Measurements from ENCODE around the gene ODC1. TPM values are rescaled to one million over a fixed set of nuclear protein-coding genes. Genes with fewer than 3 reads are reported as not detected.
"Not testable (repeated sequence)": the region's sequence is repeated elsewhere in the genome, so short reads cannot be mapped to it uniquely, and the experiment has no call there.

ODC1 gene
- 187 TPM for polyA plus RNA-seq (2012; ENCODE audit: insufficient read depth, insufficient read length)

DNA sequence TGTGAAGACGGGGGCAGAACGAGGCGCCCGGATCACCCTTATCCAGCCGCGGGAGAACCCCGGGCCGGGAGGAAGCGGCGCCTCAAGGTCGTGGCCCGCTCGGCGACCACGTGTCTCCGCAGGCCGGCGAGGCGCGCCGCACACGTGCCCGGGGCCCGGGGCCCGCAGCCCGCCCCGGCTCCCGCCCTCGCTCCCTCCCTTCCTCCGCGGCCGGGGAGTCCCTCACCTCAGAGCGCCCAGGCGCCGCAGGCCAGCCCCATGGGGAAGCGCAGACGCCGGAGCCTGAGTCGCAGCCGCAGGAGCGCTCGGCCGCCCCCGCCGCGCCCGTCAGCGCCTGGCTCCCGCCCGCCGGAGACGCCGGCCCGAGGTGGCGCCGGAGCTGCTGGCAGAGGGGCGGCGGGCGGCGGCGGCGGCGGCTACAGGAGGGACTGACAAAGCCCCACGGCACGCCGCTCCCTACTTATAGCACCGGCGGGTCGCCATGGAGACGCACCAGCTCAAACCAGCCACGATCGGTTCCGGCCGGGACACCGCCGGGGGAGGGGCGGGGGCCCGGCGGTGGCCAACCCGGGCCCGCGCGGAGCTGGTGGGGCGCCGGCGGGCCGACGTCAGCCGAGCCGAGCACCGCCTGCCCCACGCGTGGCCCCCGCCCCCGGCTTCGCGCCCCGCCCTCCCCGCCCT lies at the start of gene ODC1:
ODC1 (minus strand) TSS at position 433 of the 681 bp plus-strand sequence. CDS start 3,295 bp downstream, outside the sequence.
- peak within 1 kb of the TSS; percentile 91 for H3K4me3 ChIP-seq (ENCODE audit: low read length)
- peak; percentile 90 for DNase-seq (ENCODE audit: low read depth, low spot score)

DNA sequence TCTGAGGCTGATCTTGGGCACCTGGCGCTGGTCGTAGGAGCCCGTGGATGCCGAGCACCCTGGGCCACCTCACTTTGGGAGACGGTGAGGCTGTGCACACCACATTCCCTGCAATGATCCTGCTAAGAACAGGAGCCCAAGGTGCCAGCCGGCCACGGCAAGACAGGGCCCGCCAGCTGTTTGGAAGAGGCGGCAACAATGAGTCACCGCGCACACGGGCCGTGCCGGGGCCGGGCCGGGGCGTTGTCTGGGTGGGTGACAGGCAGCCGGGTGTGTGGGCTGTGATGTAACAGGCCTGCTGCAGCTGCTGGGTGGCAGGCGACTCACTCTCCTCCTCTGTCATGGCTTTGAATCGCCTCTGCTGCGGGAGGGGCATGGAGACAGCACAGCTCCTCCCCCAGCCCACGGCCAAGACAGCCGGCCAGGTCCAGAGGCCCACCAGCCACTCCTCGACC lies 49.7 kb upstream of the ODC1 start:
- DNase-seq (ENCODE audit: low read depth, low spot score) = no peak
- H3K4me3 ChIP-seq (ENCODE audit: low read length) = no peak overlapping the region

DNA sequence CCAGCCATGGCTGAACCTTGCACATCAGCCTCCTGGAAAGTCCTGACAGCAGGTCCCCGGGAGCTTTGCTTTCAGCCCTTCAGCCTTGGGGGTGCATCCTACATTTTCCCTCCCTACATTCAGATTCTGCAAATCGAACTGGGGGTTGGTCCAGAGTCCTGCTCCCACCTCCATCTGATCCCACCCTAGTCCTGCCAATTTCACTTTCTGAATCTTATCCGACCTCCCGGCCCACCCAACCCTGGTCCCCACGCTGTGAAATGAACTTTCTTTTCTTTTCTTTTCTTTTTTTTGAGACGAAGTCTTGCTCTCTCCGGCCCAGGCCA lies 47.8 kb upstream of the ODC1 start:
- H3K4me3 ChIP-seq (ENCODE audit: low read length) = no peak overlapping the region
- DNase-seq (ENCODE audit: low read depth, low spot score) = no peak

DNA sequence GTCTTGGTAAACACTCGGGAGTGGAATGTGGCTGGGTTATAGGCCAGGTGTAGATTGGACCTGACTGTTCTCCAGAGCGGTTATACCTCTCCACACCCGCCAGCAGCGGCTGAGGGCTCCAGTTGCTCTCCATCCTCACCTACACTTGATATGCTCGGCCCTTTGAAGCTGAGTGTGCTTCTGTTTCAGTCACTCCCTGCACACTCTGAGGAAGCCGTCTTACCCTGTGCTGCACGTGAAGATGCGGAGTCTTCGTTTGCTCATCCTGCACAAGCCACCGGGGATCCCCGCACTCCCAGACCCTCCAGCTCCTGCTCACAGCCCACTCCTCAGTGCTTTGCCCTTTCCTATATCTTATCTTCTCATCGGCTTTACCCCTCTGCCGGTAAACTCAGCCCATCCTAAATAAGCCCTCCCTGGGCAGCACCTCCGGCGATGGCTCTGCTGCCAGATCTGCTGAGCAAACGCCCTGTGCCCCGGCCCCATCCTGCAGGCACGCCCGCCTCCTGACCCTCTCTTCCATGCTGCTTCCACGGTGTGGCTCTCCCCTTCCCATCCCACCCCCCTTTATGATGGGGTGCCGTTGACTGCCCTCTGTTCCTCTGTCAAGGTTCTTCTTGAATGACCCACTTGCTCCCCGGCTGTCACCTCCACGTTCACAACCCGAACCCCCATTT lies 47.3 kb upstream of the ODC1 start:
- DNase-seq (ENCODE audit: low read depth, low spot score) = no peak

DNA sequence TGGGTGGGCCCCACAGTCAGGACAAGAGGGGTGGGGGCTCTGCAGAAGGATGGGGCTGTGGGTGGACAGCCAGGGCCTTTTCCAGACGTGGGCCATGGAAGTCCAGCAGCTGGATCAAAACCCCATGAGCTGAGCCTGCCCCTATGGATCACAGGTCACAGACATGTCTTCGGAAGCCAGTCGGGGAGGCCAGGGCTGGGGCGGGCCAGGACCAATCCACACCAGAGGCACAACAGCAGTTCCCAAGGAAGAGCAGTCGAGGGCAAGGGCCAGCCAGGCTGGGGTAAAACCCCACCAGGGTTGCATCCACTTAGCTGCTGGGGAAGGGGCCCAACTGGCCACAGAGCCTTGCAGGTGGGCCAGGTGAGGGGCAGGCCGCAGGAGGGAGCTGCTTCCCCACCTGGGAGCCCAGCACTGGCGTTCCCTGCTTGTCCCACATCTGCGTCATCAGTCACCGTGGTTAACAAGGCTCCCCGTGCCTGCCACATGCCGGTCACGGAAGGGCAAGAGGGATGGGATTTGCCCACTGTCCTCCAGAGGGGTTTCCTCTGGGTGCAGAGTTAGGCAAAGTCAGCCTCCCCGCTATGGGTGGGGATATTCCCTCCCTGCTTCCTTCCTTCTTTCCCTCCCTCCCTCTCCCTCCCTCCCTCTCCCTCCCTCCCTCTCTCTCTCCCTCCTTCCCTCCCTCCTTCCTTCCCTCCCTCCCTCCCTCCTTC lies 46.4 kb upstream of the ODC1 start:
- H3K4me3 ChIP-seq (ENCODE audit: low read length) = no peak overlapping the region
- DNase-seq (ENCODE audit: low read depth, low spot score) = no peak

More for the DNA sequence above, 47.3 kb upstream of the ODC1 start:
- no peak overlapping the region for H3K4me3 ChIP-seq (ENCODE audit: low read length)

DNA sequence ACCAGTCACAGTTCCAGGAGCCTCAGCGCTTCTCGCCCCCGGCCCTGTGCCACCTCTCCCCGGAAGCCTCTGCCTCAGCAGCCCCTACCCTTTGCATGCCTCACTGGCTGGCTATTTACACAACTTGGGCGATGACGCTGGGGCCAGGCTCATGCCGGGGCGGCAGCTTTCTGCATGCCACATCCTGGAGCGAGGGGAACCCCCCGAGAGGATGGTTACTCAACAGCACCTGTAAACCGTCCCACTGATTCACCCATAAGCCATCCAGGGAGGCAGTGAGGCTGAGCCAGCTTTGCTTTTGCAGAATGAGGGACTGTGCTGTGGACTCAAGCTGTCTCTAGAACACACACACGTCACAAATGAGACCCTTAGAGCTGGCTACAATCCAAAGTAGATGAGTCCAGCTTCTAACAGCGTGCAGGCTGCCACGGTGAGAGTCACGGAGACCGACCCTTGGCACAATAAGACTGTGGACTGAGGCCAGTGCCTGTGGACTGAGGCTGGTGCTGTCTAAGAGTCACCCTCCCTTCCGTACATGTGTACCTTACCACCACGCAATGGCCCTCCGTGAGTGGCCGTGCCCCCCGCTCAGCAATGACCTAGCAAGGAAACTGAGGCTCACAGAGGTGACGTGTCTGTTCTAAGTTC lies 45.6 kb upstream of the ODC1 start:
- peak; percentile 58 for DNase-seq (ENCODE audit: low read depth, low spot score)
- H3K4me3 ChIP-seq (ENCODE audit: low read length) = no peak overlapping the region

DNA sequence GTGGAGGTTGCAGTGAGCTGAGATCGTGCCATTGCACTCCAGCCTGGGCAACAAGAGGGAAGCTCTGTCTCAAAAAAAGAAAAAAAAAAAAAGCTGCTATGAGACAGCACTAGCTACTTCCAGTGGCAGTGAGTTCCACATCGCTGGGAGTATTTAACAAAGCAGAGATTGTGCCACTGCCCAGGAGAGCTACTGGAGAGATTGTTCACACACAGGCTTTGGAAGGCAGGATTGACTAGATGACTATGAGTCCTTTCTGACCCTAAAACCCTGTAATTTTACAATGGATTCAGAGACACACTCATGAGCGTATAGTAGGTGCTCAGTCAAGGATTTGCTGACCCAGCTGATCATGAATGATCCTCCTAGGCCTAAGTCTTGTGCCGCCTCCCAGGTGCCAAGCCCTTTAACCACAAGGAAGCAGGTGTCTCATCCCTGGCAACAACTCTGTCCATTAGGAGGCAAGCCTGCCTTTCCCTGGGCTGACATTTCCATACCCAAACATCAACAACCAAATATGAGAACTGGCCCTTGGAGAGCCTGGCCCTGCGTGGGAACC lies 45.0 kb upstream of the ODC1 start:
- no peak for DNase-seq (ENCODE audit: low read depth, low spot score)
- H3K4me3 ChIP-seq (ENCODE audit: low read length) = no peak overlapping the region

DNA sequence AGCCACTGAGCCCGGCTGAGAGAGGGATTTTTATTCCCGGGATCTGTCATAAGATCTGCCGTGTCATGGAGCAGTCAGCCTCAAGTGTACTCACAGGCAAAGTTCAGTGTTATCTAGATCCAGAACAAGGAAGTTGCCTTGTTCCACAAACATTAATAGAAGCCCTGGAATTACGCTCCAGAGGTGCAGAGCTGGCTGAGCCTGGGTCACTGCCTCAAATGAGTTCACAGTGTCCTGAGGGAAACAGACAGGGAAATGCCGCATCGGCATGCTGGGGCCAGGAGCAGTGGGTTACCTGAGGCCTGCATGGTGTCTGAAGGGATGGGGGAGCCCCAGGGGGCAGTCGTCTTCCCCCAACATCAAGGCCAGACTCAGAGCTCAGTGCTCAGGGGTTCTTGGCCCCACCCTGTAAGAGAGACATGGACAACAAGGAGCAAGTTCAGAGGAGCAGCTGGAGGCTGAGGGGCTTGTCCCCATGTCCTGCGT lies 42.7 kb upstream of the ODC1 start:
- no peak for DNase-seq (ENCODE audit: low read depth, low spot score)
- no peak overlapping the region for H3K4me3 ChIP-seq (ENCODE audit: low read length)

DNA sequence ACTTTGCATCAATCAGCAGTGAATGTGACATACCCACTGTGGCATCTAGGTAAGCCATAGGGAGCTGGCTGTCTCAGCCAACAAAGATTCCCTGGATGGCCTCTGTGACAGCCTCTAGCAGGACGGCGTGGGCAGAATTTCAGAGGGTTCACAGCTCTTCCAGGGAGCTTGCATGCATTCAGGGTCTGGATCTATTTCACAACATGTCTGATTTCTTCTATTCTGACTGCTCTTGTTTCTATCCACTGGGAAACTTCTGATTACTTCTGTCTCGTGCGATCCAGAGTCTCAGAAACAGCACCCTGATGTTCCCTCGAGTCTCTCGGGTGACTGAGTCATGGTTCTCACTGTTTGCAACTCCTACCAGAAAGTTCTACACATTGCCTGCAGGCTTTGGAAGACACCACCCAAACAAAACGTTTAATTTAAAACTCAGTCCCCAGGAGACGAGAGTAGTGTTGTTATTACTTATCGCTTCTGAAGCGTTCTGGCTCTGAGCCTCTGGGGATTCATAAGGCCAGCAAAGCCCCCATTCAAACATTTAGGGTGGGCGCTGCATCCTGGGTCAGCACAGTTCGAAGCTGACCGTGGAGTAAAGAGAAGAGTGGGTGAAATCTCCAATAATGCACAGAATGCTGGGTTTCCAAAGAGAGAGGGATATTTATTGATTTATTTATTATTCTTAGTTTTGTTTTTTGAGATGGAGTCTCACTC lies 41.9 kb upstream of the ODC1 start:
- DNase-seq (ENCODE audit: low read depth, low spot score) = no peak
- no peak overlapping the region for H3K4me3 ChIP-seq (ENCODE audit: low read length)

DNA sequence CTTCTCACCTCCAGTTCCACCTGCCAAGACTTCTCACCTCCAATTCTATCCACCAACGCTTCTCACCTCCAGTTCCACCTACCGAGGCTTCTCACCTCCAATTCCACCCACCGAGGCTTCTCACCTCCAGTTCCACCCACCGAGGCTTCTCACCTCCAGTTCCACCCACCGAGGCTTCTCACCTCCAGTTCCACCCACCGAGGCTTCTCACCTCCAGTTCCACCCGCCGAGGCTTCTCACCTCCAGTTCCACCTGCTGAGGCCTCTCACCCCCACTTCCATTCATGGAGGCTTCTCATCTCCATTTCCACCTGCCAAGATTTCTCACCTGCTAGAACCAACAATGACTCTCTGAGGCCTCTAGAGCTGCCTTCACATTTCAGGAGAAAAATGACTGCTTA lies 40.0 kb upstream of the ODC1 start:
- not testable (repeated sequence) for DNase-seq (ENCODE audit: low read depth, low spot score); H3K4me3 ChIP-seq (ENCODE audit: low read length)

DNA sequence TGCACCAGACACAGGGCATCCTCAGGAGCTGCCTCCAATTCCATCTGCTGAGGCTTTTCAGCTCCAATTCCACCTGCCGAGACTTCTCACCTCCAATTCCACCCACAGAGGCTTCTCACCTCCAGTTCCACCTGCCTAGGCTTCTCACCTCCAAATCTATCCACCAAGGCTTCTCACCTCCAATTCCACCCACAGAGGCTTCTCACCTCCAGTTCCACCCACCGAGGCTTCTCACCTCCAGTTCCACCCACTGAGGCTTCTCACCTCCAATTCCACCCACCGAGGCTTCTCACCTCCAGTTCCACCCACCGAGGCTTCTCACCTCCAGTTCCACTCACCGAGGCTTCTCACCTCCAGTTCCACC lies 39.6 kb upstream of the ODC1 start:
- DNase-seq (ENCODE audit: low read depth, low spot score); H3K4me3 ChIP-seq (ENCODE audit: low read length): not testable (repeated sequence)

DNA sequence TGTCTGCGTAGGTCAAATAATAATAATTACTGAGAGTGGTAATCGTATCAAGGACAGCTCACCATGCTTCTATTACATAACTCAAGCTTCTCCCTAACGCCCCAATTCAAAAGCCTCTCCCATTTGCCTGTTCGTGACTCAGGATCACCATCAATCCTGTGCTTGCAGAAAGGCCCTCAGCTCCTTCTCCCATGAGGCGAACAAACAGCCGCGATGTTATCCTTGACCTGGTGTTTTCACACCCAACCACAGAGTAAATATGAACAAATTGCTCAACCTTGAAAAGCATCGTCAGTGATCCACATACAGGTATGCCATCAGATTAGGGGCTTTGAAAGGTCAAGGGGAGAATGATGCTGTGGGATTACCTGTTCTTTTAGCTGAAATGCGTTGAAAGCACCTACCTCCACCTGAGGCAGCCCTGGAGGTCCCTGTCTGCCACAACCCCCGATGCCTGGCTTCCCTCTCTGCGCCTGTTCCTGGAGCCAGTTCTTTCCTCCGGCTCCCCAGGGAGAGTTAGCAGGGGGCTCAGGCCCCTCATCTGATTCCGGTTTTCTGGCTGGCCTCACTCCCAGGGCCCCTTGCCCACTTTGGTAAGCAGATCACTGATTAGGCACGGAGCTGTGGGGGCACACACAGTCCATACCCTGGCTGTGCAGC lies 39.1 kb upstream of the ODC1 start:
- no peak overlapping the region for H3K4me3 ChIP-seq (ENCODE audit: low read length)
- DNase-seq (ENCODE audit: low read depth, low spot score) = no peak

DNA sequence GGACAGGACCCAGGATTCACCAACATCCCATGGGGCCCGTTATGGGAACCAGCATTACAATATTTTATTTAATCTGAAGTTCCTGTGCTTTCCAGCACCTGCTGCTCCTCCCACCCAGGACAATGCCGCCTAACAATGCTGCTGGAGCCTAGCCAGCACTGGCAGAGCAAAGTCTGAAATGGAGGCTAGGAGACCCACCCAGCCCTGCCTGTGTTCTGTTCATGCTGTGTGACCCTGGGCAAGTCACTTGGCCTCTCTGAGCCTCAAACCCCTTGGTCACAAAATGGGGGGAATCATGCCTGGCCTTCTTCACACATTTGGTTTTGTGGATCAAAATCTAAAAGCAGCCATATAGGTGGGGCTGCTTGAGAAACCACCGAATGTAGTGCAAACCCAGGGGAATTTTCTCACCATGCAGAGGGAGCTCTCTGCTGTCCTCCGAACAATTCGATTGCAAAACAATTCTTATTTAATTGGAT lies 38.5 kb upstream of the ODC1 start:
- DNase-seq (ENCODE audit: low read depth, low spot score) = no peak
- no peak overlapping the region for H3K4me3 ChIP-seq (ENCODE audit: low read length)

DNA sequence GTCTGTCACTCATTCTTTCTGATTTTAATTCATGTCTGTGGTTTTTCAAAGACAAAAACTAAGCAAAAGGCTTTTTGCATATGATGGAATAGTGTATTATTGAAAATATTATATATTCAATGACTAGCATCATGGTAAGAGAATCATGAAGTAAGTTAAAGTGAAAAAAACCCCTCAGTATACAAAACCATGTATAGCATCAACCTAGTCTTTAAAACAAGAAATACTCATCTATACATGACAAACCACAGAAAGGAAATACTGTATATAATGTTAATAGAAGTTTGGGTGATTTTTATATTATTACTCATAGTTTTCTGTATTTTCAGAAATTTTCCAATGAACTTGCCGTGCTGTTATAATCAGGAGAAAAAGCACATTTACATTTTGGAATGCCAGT lies 38.0 kb upstream of the ODC1 start:
- H3K4me3 ChIP-seq (ENCODE audit: low read length) = no peak overlapping the region
- DNase-seq (ENCODE audit: low read depth, low spot score) = no peak

DNA sequence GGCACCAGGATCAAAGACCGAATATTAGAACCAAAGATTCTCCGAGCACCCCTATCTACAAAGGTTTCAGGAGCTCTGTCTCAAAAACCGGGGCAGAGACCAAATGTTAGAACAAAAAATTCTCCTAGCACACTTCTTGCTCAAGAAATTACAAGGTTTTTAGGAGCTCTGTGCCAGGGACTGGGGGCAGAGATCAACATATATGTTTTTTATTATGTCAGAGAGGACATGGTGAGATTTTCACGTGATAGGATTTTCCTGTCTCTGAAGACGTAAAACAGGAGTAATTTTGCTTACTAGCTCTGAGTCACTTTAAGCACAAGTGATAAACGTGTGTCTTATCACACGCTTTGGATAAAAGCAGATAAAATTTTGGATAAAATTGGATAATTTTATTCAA lies 34.8 kb upstream of the ODC1 start:
- no peak overlapping the region for H3K4me3 ChIP-seq (ENCODE audit: low read length)
- no peak for DNase-seq (ENCODE audit: low read depth, low spot score)

DNA sequence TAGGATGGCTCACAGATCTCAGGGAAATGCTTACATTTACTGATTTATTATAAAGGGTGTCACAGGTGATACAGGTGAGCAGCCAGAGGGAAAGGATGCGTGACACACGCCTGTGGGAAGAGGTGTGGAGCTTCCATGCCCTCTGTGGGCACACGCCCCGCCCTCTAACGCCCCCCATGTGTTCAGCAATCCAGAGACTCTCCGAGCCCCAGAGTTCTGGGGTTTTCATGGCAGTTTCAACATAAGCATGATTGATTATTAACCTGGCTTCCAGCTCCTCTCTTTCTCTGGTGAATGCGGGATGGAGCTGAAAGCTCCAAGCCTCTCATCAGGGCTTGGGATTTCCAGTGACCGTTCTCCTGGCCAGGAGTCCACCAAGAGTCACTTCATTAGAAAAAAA lies 34.3 kb upstream of the ODC1 start:
- no peak overlapping the region for H3K4me3 ChIP-seq (ENCODE audit: low read length)
- DNase-seq (ENCODE audit: low read depth, low spot score) = no peak

DNA sequence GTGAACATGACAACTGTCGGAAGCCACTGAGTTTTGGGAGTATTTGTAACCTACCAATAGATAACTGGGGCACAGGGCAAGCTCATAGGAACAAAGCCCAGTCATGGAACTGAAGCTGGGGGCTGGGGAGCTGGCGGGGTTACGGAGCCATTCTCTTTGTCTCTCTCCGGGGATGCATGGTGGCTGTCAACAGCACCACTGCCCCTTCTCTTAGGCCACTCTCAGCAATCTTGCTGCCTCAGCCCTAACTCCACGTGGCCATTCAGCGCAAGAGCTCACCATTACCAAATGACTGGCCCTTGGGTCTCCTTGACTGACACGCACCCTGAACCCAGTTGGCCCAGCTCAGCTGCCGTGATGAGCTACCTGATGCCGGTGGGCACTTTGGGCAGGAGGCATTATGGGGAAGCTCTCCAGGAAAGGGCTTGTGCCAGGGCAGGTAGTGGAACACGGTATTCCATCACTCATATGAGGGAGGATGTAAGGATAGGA lies 33.6 kb upstream of the ODC1 start:
- no peak overlapping the region for H3K4me3 ChIP-seq (ENCODE audit: low read length)
- no peak for DNase-seq (ENCODE audit: low read depth, low spot score)

DNA sequence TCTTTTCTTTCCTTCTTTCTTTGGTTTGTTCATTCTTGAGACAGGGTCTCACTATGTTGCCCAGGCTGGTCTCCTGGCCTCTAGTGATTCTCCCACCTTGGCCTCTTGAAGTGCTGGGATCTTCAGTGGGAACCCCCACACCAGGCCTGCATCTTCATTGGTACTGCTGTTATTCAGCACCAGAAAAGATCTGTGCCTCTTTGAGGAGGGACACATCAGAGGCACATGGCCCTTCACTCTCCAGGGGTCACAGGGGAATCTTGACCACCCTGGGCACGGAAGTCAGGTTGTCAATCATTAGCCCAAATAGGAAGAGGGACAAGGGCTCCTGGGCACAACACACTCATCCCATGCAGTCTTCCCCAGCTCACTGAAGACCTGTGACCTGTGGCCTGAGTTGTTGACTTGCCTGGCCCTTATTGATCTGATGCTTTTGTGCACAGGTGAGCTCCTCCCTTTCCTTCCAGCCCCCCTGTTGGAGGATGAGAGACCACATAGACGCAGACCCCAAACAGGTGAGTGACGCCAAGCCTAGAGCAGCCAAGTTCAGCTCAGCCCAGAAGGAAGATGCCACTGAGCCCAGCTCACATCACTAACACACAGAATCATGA lies 33.0 kb upstream of the ODC1 start:
- DNase-seq (ENCODE audit: low read depth, low spot score) = no peak
- H3K4me3 ChIP-seq (ENCODE audit: low read length) = no peak overlapping the region

Measured in Jurkat, Clone E6-1 (cell line).